Loucy (cell line): ENCODE results near the gene MRPL38.

Source experiments
- EZH2phosphoT487 ChIP-seq: fragments of 200-600 bp; IDR thresholded peaks from 2 replicates; pipeline ENCODE4 v1.6.1; 2018; ENCODE audit warnings: antibody characterized with exemption, mild to moderate bottlenecking, moderate library complexity, borderline replicate concordance
- TF ChIP-seq, protein P1 (sequence below): fragments of 200-600 bp; sonication (generic); conservative IDR thresholded peaks from 2 replicates; pipeline ENCODE4 v1.5.1; 2014; ENCODE audit warnings: mild to moderate bottlenecking, antibody characterized with exemption, low read length

DNA sequence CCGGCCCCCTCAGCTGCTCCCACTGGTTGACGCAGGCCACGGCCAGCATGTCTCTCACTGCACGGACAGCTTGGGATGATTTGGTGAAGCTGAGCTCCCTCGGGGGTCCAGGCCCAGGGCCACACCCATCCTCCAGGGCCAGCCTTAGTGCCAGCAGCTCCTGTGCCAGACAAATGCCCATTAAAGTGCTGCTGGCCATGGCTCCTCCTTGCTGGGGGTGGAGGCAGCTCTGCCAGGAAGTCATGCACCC lies 28.8 kb downstream of the MRPL38 start:
- TF ChIP-seq, protein P1, sequence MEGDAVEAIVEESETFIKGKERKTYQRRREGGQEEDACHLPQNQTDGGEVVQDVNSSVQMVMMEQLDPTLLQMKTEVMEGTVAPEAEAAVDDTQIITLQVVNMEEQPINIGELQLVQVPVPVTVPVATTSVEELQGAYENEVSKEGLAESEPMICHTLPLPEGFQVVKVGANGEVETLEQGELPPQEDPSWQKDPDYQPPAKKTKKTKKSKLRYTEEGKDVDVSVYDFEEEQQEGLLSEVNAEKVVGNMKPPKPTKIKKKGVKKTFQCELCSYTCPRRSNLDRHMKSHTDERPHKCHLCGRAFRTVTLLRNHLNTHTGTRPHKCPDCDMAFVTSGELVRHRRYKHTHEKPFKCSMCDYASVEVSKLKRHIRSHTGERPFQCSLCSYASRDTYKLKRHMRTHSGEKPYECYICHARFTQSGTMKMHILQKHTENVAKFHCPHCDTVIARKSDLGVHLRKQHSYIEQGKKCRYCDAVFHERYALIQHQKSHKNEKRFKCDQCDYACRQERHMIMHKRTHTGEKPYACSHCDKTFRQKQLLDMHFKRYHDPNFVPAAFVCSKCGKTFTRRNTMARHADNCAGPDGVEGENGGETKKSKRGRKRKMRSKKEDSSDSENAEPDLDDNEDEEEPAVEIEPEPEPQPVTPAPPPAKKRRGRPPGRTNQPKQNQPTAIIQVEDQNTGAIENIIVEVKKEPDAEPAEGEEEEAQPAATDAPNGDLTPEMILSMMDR = no peak
- no peak for TF ChIP-seq EZH2phosphoT487
